Hematopoietic multipotent progenitor cell treated with erythropoietin and hydrocortisone succinate and interleukin-3 and kit ligand, for 4 days (in vitro differentiated cells): ENCODE measurements around the gene ACOT4.
"Not testable (repeated sequence)": the region's sequence is repeated elsewhere in the genome, so short reads cannot be mapped to it uniquely, and the experiment has no call there.

Experiments
- DNase-seq: peaks from one replicate; pipeline ENCODE4 v3.0.0-alpha.2; 2015

ACOT4 gene

GRCh38 chr14:73591690-73592449 is at the start of gene ACOT4:
Gene ACOT4 (plus strand): TSS chr14:73591873. CDS start chr14:73591960, 87 bp downstream.
- DNase-seq = peak; percentile 71

GRCh38 chr14:73542961-73543360 is 48.7 kb upstream of the ACOT4 start:
- not testable (repeated sequence) for DNase-seq

- DNase-seq = not testable (repeated sequence)
Measured at GRCh38 chr14:73545353-73545752, 46.3 kb upstream of the ACOT4 start.

- DNase-seq = not testable (repeated sequence)
Measured at GRCh38 chr14:73549097-73549496, 42.6 kb upstream of the ACOT4 start.

GRCh38 chr14:73549889-73550524 is 41.7 kb upstream of the ACOT4 start:
- DNase-seq = not testable (repeated sequence)

- DNase-seq = no peak
Measured at GRCh38 chr14:73553845-73554244, 37.8 kb upstream of the ACOT4 start.

- DNase-seq = peak; percentile 42
Measured at GRCh38 chr14:73557201-73557600, 34.5 kb upstream of the ACOT4 start.

GRCh38 chr14:73558238-73558637 is 33.4 kb upstream of the ACOT4 start:
- DNase-seq = not testable (repeated sequence)

- not testable (repeated sequence) for DNase-seq
Measured at GRCh38 chr14:73562256-73562655, 29.4 kb upstream of the ACOT4 start.

GRCh38 chr14:73562696-73563095 is 29.0 kb upstream of the ACOT4 start:
- peak; percentile 60 for DNase-seq

GRCh38 chr14:73566431-73566830 is 25.2 kb upstream of the ACOT4 start:
- not testable (repeated sequence) for DNase-seq

GRCh38 chr14:73566935-73567334 is 24.7 kb upstream of the ACOT4 start:
- not testable (repeated sequence) for DNase-seq

GRCh38 chr14:73567358-73567757 is 24.3 kb upstream of the ACOT4 start:
- DNase-seq = no peak

GRCh38 chr14:73567951-73568885 is 23.5 kb upstream of the ACOT4 start:
- DNase-seq = no peak

GRCh38 chr14:73568886-73569184 is 22.8 kb upstream of the ACOT4 start:
- not testable (repeated sequence) for DNase-seq

- peak; percentile 95 for DNase-seq
Measured at GRCh38 chr14:73569185-73569958, 22.3 kb upstream of the ACOT4 start, which contains the start of gene ACOT2. Gene ACOT2 (plus strand): TSS chr14:73569213. CDS start chr14:73569241, 28 bp downstream.

GRCh38 chr14:73570913-73571312 is 20.8 kb upstream of the ACOT4 start:
- DNase-seq = peak; percentile 65

- DNase-seq = not testable (repeated sequence)
Measured at GRCh38 chr14:73573034-73573433, 18.6 kb upstream of the ACOT4 start.

GRCh38 chr14:73573740-73574139 is 17.9 kb upstream of the ACOT4 start:
- DNase-seq = not testable (repeated sequence)

GRCh38 chr14:73574251-73574650 is 17.4 kb upstream of the ACOT4 start:
- not testable (repeated sequence) for DNase-seq

- no peak for DNase-seq
Measured at GRCh38 chr14:73576391-73576790, 15.3 kb upstream of the ACOT4 start.

- not testable (repeated sequence) for DNase-seq
Measured at GRCh38 chr14:73577214-73577613, 14.5 kb upstream of the ACOT4 start.
